ENCODE measurements around the gene CLEC9A. TPM values are rescaled to one million over a fixed set of nuclear protein-coding genes. Genes with fewer than 3 reads are reported as not detected.

The CLEC9A gene
- total RNA-seq, 1 experiment from 2014 or later = not detected

GRCh38 chr12:9992296-9992695 lies 38.2 kb upstream of the CLEC9A start:
- intact Hi-C loops (cut with micrococcal nuclease) = no loop called here
- ATAC-seq (no peak), DNase-seq (ENCODE audit: low read depth, low spot score) (no peak)
- Histone ChIP-seq H3K27ac (ENCODE audit: low read depth, low read length) (no peak overlapping the region), H3K79me2 (ENCODE audit: insufficient read depth, low read length) (no peaks in the 10 kb centered on the region), H3K9me2 (ENCODE audit: insufficient read depth) (no peaks in the 10 kb centered on the region), H3K4me3 (replicated peaks in 1 of 2; ENCODE audit: low read depth in 1 of 2, low read length in 2 of 2) (no peak overlapping the region), H3K9me3 (ENCODE audit: control insufficient read depth in 1 of 2, insufficient read depth in 1 of 2, low read depth in 1 of 2, low read length in 2 of 2) (no peaks in the 10 kb centered on the region), H2AFZ (ENCODE audit: low read depth, low read length, poor library complexity, severe bottlenecking) (no peak overlapping the region), H3K4me2 (ENCODE audit: low read length) (no peak overlapping the region), H3K9ac (ENCODE audit: low read length) (no peak overlapping the region), H3K4me1 (ENCODE audit: control insufficient read depth in 1 of 2, insufficient read depth in 2 of 2, low read length in 2 of 2) (no peaks in the 10 kb centered on the region), H3K36me3 (ENCODE audit: control insufficient read depth in 1 of 2, insufficient read depth in 2 of 2, low read length in 2 of 2) (no peaks in the 10 kb centered on the region), H3K27me3 (ENCODE audit: insufficient read depth, low read length) (peaks cover 64% of the 10 kb centered on the region), H4K20me1 (ENCODE audit: insufficient read depth) (no peaks in the 10 kb centered on the region)
- ChIA-PET RAD21 (ENCODE audit: low non-redundant PET in 1 of 2, low total read pairs in 2 of 2, uncharacterized antibody in 2 of 2, unreplicated experiment in 2 of 2) (no interaction called here), CTCF (no interaction called here), POLR2A (no interaction called here)
- no peak for TF ChIP-seq CEBPB (IDR thresholded peaks at IDR 0.05; ENCODE audit: low read depth)
- TF ChIP-seq EZH2phosphoT487 (IDR thresholded peaks at IDR 0.05; ENCODE audit: borderline replicate concordance) = no peak
- TF ChIP-seq ZNF274 (IDR thresholded peaks at IDR 0.05; ENCODE audit: low read depth, low read length) = no peak
- no peak for TF ChIP-seq YY1 (IDR thresholded peaks at IDR 0.05; ENCODE audit: extremely low read depth, insufficient replicate concordance, low read depth, low read length)
- TF ChIP-seq ATF3 (IDR thresholded peaks at IDR 0.05) = no peak
- TF ChIP-seq EGR1 (IDR thresholded peaks at IDR 0.05; ENCODE audit: low read depth) = no peak
- no peak for TF ChIP-seq TCF7L2 (IDR thresholded peaks at IDR 0.05; ENCODE audit: borderline replicate concordance, extremely low read depth, insufficient read depth, insufficient read length)
- TF ChIP-seq POLR2A (IDR thresholded peaks at IDR 0.05; ENCODE audit: borderline replicate concordance, extremely low read depth, insufficient read depth, insufficient read length) = no peak
- TF ChIP-seq SRF (IDR thresholded peaks at IDR 0.05; ENCODE audit: low read depth) = no peak
- TF ChIP-seq JUND (IDR thresholded peaks at IDR 0.05) = no peak
- TF ChIP-seq SP1 (IDR thresholded peaks at IDR 0.05; ENCODE audit: low read depth) = no peak
- no peak for TF ChIP-seq CBX3 (IDR thresholded peaks at IDR 0.05; ENCODE audit: low read depth)
- no peak for TF ChIP-seq ZBTB33 (IDR thresholded peaks at IDR 0.05; ENCODE audit: extremely low read depth, insufficient replicate concordance, low read length)
- TF ChIP-seq POLR2AphosphoS5 (IDR thresholded peaks at IDR 0.05; ENCODE audit: low read depth, low read length) = no peak
- TF ChIP-seq MAX (IDR thresholded peaks at IDR 0.05) = no peak
- no peak for TF ChIP-seq RAD21 (IDR thresholded peaks at IDR 0.05; ENCODE audit: low read depth)
- no peak for TF ChIP-seq ZFX (IDR thresholded peaks at IDR 0.05)
- no TSS peak for BruUV-seq (replicated peaks)
